HG03521 (cell line): Measurements from ENCODE around the gene RELCH.

Experiments used
- ATAC-seq: cut with Tn5 transposase; IDR thresholded peaks from one replicate; pipeline ENCODE4 v1.9.1; 2021; ENCODE audit warnings: mild to moderate bottlenecking, moderate library complexity; ENCODE audit not compliant: unreplicated experiment

The RELCH gene

DNA sequence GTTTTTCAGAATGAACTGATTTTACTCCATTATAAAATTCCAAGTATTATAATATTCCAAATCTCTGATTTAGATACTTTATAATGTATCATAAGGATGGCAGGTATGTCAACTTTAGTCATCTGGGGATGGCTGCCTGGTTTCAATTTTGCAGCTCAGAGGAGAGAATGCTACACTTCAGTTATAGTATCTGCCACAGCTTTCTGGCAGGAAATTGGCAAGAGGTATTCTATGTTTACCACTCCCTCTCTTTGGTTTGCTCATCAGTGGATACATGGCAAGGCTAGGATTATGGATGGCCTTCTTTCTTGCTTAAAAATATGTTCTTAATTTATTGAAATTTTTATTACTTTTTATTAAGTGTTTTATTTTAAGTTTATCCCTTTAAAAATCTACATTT lies 71.0 kb downstream of the RELCH start:
- ATAC-seq = no peak

DNA sequence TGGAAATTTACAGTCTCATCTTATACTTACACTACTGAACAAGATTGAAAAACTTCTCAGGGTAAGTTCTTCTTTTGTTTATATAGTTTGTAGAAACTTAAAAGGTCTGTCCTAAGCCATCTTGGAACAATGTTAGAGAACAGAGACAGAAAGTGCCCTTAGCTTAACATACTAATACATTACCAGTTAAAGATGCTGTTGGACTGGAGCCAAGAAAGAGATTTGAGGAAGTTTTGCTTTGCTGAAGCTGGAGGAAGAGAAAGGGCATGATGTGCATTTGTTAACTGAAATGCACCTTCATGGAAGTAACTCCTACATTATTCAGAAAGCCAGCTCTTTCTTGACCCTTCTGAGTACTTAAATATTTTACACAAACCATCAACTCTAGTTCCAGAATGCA lies 71.6 kb downstream of the RELCH start:
- ATAC-seq = no peak

DNA sequence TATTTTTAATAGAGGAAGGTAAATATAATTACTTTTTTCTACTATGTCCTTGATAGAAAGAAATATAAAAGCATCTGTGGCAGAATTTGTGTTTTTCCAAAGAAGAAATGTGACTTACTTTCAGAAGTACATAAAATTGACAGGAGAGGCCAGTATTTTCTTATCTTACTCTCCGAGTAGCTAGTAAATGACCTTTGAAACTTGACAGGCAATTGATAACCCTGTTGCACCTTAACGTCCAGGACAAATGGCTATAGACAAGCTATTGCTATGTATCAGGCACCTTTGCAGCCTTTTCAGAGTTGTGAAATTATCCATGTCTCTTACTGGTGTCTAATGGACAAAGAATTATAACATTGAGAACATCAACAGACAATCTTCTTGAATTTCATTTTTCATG lies 75.0 kb downstream of the RELCH start:
- no peak for ATAC-seq

- ATAC-seq = no peak
Observed at GRCh38 chr18:62264984-62265383, 77.9 kb downstream of the RELCH start.

DNA sequence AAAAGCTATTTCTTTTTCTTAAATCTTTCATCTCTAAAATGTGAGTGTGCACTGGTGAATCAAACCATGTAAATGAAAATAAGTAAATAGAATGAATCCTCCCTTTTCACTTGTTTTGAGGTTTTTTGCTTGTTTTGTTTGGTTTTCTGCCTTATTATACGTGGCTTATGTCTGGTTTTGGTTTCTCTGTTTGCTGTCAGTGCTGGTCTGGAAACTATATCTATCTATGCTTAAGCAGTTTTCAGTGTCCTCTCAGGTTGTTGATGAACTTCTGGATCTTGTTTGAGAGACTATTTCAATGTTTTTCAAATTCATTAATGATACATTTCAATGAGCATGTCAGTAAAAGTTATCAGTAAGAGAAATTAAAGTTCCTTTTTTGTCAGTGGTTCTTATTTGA lies 90.0 kb downstream of the RELCH start:
- no peak for ATAC-seq

DNA sequence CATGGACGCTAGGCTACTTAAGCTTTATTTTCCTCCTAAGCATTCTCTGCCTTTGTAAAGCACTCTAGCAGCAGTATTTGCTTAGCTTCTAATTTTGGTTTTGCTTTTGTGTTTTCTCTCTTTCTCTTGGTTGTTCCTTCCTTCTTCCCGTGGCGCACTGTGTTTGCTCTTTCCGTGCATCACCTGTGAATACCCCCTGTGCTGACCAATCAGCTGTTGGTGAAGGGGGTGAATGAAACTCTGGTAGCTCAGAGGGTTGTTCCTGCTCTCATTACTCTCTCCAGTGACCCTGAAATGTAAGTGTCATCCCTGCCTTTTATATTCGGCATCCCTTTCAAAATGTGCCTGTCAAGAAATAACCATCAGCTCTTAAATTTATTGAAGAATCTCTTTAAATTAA lies 92.5 kb downstream of the RELCH start:
- no peak for ATAC-seq

DNA sequence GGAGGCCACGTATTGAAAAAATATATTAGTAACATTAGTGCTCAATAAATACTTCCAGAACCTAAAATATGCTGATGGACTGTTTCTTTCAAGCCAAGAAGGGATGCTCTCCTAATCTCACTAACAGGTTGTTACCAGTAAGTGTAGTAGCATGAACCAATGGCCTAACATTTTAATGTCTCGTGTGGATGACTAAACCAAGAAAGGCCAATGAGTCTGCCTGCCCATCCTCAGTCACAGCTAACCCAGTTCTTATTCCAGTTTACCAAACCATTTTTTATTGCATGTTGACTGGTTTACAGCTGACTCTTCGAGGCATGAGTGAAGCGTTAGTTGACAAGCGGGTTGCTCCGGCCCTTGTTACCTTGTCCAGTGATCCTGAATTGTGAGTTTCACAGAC lies 93.0 kb downstream of the RELCH start:
- ATAC-seq = no peak

DNA sequence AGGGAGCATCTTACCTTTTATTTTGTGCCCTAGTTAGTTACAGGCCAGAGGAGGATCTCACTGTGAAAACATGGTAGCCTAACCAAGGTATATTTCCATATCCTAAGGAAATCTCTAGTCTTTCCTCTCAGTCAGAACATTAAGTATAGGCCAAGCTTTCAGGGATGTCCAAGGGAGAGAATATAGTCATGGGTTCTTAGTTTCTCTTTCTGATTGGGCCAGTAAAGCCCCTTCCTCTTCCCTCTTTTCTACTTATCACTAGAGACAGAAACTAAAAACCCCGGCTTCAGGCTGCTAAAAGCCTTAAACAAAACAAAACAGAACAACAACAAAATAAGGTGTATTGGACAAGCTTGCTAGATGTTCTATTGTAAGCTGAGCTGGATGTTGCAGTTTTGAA lies 93.7 kb downstream of the RELCH start:
- no peak for ATAC-seq

DNA sequence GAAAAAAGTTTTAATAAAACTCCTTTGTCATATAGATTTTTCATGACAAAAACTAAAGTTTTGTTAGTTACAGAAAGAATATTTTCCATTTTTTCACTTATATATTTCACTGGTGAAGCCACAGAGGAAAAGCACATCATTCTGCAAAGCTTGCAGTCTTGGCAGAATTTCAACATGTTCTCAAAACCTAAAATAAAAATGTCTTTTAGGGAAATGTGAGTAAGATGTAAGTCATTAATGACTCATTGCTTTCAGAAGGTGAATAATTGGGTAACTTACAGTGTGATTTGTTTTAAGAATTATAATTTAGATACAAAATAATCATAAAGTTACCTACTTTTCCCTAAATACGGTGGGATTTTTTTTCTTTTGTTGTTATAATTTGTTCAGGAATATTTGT lies 94.6 kb downstream of the RELCH start:
- no peak for ATAC-seq

- ATAC-seq = no peak
Observed at GRCh38 chr18:62282188-62282629, 95.2 kb downstream of the RELCH start.

- ATAC-seq = no peak
Observed at GRCh38 chr18:62284637-62285036, 97.6 kb downstream of the RELCH start.

DNA sequence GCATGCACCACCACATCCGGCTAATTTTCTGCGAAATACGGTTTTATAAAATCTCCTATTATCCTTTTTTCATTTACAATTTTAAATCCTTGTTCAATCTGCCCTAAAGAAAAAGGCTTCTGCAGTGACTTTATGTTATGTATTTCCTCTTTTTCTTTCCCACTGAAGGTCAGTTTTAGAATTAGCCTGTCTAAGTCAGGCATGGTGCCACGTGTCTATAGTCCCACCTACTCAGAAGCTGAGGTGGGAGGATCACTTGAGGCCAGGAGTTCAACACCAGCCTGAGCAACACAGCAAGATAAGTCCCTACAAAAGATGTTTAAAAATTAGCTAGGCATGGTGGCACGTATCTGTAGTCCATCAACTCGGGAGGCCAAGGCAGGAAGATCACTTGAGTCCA lies 98.2 kb downstream of the RELCH start:
- ATAC-seq = no peak

GRCh38 chr18:62287781-62288664 lies 101.0 kb downstream of the RELCH start:
- no peak for ATAC-seq

- no peak for ATAC-seq
Observed at GRCh38 chr18:62288665-62289008, 101.6 kb downstream of the RELCH start.

GRCh38 chr18:62289047-62289446 lies 102.0 kb downstream of the RELCH start:
- no peak for ATAC-seq

GRCh38 chr18:62294073-62294472 lies 107.0 kb downstream of the RELCH start:
- ATAC-seq = no peak

- ATAC-seq = no peak
Observed at GRCh38 chr18:62300359-62300963, 113.4 kb downstream of the RELCH start.

- ATAC-seq = no peak
Observed at GRCh38 chr18:62301322-62301721, 114.3 kb downstream of the RELCH start.

- no peak for ATAC-seq
Observed at GRCh38 chr18:62312851-62313250, 125.8 kb downstream of the RELCH start.

GRCh38 chr18:62318228-62319180 lies 131.4 kb downstream of the RELCH start:
- no peak for ATAC-seq

GRCh38 chr18:62321201-62321600 lies 134.1 kb downstream of the RELCH start:
- no peak for ATAC-seq
